Astrocyte (in vitro differentiated cells and primary cell): ENCODE data around the gene ST3GAL4. TPM values are rescaled to one million over a fixed set of nuclear protein-coding genes. Genes with fewer than 3 reads are reported as not detected.

Experiments
- DNase-seq: peaks from one replicate; pipeline ENCODE4 v3.0.0-alpha.2; 2010; ENCODE audit warnings: low read depth
- FAIRE-seq: peaks from 2 replicates; lab custom pipeline; 2011; peaks lifted over from hg19 to GRCh38; lab: Jason Lieb, UNC
- H2AFZ ChIP-seq: 2 replicates; pipeline ENCODE4 v1.6.0; 2012; ENCODE audit warnings: low read depth, low read length, inconsistent platforms
- H3K27ac ChIP-seq: 2 replicates; pipeline ENCODE4 v1.5.1; 2011; ENCODE audit warnings: low read depth, low read length, inconsistent platforms
- H3K27me3 ChIP-seq: 2 replicates; pipeline ENCODE4 v1.6.0; 2011; ENCODE audit warnings: low read length, inconsistent platforms; ENCODE audit not compliant: insufficient read depth
- H3K36me3 ChIP-seq: 2 replicates; pipeline ENCODE4 v1.5.1; 2011; ENCODE audit warnings: low read length, inconsistent platforms; ENCODE audit not compliant: insufficient read depth
- H3K4me1 ChIP-seq: 2 replicates; pipeline ENCODE4 v1.5.1; 2011; ENCODE audit warnings: low read length, inconsistent platforms; ENCODE audit not compliant: insufficient read depth
- H3K4me2 ChIP-seq: 2 replicates; pipeline ENCODE4 v1.6.0; 2012; ENCODE audit warnings: low read length, inconsistent platforms
- H3K4me3 ChIP-seq: 2 replicates; pipeline ENCODE4 v1.5.1; 2011; ENCODE audit warnings: low read depth, mild to moderate bottlenecking, low read length, inconsistent platforms; ENCODE audit not compliant: insufficient read depth
- H3K79me2 ChIP-seq: 2 replicates; pipeline ENCODE4 v1.6.0; 2012; ENCODE audit warnings: mild to moderate bottlenecking, low read length, inconsistent platforms; ENCODE audit not compliant: insufficient read depth
- H3K9ac ChIP-seq: 2 replicates; pipeline ENCODE4 v1.6.0; 2012; ENCODE audit warnings: mild to moderate bottlenecking, low read length, inconsistent platforms
- H3K9me3 ChIP-seq: 2 replicates; pipeline ENCODE4 v1.5.1; 2012; ENCODE audit warnings: low read depth, mild to moderate bottlenecking, low read length, inconsistent platforms; ENCODE audit not compliant: insufficient read depth
- H4K20me1 ChIP-seq: 2 replicates; pipeline ENCODE4 v1.6.0; 2012; ENCODE audit warnings: low read length, inconsistent platforms; ENCODE audit not compliant: insufficient read depth
- H3K27ac Mint-ChIP-seq: one replicate; pipeline ENCODE4 v1.8.0; 2021; ENCODE audit warnings: mild to moderate bottlenecking, mixed read lengths; ENCODE audit not compliant: unreplicated experiment
- H3K27me3 Mint-ChIP-seq: one replicate; pipeline ENCODE4 v1.8.0; 2021; ENCODE audit warnings: low read depth, mixed read lengths; ENCODE audit not compliant: unreplicated experiment
- H3K36me3 Mint-ChIP-seq: one replicate; pipeline ENCODE4 v1.8.0; 2021; ENCODE audit warnings: low read depth, mixed read lengths; ENCODE audit not compliant: unreplicated experiment
- H3K4me1 Mint-ChIP-seq: one replicate; pipeline ENCODE4 v1.8.0; 2021; ENCODE audit warnings: low read depth, mixed read lengths; ENCODE audit not compliant: unreplicated experiment
- H3K4me3 Mint-ChIP-seq: one replicate; pipeline ENCODE4 v1.8.0; 2021; ENCODE audit warnings: mild to moderate bottlenecking, moderate library complexity, mixed read lengths; ENCODE audit not compliant: unreplicated experiment
- H3K9me3 Mint-ChIP-seq: one replicate; pipeline ENCODE4 v1.8.0; 2021; ENCODE audit warnings: mild to moderate bottlenecking, mixed read lengths; ENCODE audit not compliant: unreplicated experiment
- CTCF ChIP-seq: IDR thresholded peaks from 2 replicates; pipeline ENCODE4 v1.5.1; 2011; ENCODE audit warnings: low read depth, mild to moderate bottlenecking, inconsistent platforms, low read length, moderate library complexity; ENCODE audit not compliant: insufficient read depth
- EZH2 ChIP-seq: IDR thresholded peaks from 2 replicates; pipeline ENCODE4 v1.6.1; 2012; ENCODE audit warnings: mild to moderate bottlenecking, low read length, inconsistent platforms; ENCODE audit not compliant: insufficient read depth
- total RNA-seq: library from RNA; stranded (reverse); gene quantifications from 2 replicates; pipeline ENCODE4 v1.2.1, GENCODE V29; 2021

ST3GAL4 gene
- total RNA-seq, 1 donor from 2014 or later: 12.2 TPM

DNA sequence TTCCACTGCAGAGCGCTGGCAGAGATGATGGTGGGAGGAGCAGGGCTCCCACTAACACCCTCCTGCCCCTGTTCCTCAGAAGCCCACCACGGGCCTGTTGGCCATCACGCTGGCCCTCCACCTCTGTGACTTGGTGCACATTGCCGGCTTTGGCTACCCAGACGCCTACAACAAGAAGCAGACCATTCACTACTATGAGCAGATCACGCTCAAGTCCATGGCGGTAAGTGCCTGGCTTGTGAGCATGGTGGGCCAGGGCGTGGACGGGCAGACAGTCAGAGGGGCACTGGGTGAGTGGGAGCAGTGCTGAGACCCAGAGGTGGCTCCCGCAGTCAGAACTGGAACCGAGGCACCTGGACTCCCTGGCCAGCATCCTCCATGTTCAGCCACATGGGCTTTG, 57.9 kb downstream of the ST3GAL4 start:
- no peak overlapping the region for H3K9ac ChIP-seq
- DNase-seq (no peak), FAIRE-seq (no peak)
- no peak overlapping the region for H3K27ac ChIP-seq
- TF ChIP-seq CTCF: no peak
- TF ChIP-seq EZH2: no peak
- no peak overlapping the region for H3K27ac Mint-ChIP-seq
- H3K4me2 ChIP-seq: no peak overlapping the region
- H3K4me3 ChIP-seq: no peak overlapping the region
- H3K27me3 Mint-ChIP-seq: peaks cover 4% of the 10 kb centered on the region
- H3K4me3 Mint-ChIP-seq: no peak overlapping the region
- no peaks in the 10 kb centered on the region for H3K9me3 Mint-ChIP-seq
- no peak overlapping the region for H2AFZ ChIP-seq
- no peaks in the 10 kb centered on the region for H3K9me3 ChIP-seq
- H3K27me3 ChIP-seq: no peaks in the 10 kb centered on the region
- no peaks in the 10 kb centered on the region for H4K20me1 ChIP-seq
- H3K36me3 ChIP-seq: no peaks in the 10 kb centered on the region
- peaks cover 4% of the 10 kb centered on the region for H3K4me1 Mint-ChIP-seq
- H3K4me1 ChIP-seq: peaks cover 5% of the 10 kb centered on the region
- peaks cover 8% of the 10 kb centered on the region for H3K36me3 Mint-ChIP-seq
- H3K79me2 ChIP-seq: no peaks in the 10 kb centered on the region

- H3K4me3 ChIP-seq: no peak overlapping the region
- no peaks in the 10 kb centered on the region for H3K79me2 ChIP-seq
Observed at GRCh38 chr11:126413843-126414405, 58.4 kb downstream of the ST3GAL4 start.

More at GRCh38 chr11:126413843-126414405, 58.4 kb downstream of the ST3GAL4 start:
- Histone ChIP-seq H3K9me3 (no peaks in the 10 kb centered on the region), H3K4me2 (no peak overlapping the region), H3K9ac (no peak overlapping the region), H2AFZ (no peak overlapping the region), H3K27me3 (no peaks in the 10 kb centered on the region), H3K36me3 (no peaks in the 10 kb centered on the region), H4K20me1 (no peaks in the 10 kb centered on the region), H3K4me1 (peaks cover 5% of the 10 kb centered on the region), H3K27ac (no peak overlapping the region)
- no peak for FAIRE-seq
- Mint-ChIP-seq H3K9me3 (no peaks in the 10 kb centered on the region), H3K4me3 (no peak overlapping the region), H3K4me1 (peaks cover 4% of the 10 kb centered on the region), H3K36me3 (peaks cover 10% of the 10 kb centered on the region), H3K27me3 (peaks cover 4% of the 10 kb centered on the region), H3K27ac (no peak overlapping the region)
- DNase-seq: no peak
- TF ChIP-seq EZH2 (no peak), CTCF (no peak)
